GM13977 (cell line): ENCODE data around the gene ATP4B.

Source experiments
- DNase-seq: peaks from one replicate; pipeline ENCODE4 v3.0.0; 2012; ENCODE audit warnings: low spot score
- CTCF ChIP-seq: IDR thresholded peaks from 2 replicates; pipeline ENCODE4 v1.5.1; 2012; ENCODE audit warnings: mild to moderate bottlenecking, control low read depth; ENCODE audit not compliant: insufficient read depth; ENCODE audit errors: extremely low read depth, missing control alignments
- in situ Hi-C: fragments of 300-500 bp; cut with MboI; formaldehyde crosslinking; loops from one replicate; pipeline ENCODE4 v1.12.0; 2022; ENCODE audit warnings: low sequenced_read_pairs, low pct_unique_long_range_greater_than_20kb, mixed read lengths, inconsistent platforms; ENCODE audit not compliant: unreplicated experiment

Gene ATP4B

DNA sequence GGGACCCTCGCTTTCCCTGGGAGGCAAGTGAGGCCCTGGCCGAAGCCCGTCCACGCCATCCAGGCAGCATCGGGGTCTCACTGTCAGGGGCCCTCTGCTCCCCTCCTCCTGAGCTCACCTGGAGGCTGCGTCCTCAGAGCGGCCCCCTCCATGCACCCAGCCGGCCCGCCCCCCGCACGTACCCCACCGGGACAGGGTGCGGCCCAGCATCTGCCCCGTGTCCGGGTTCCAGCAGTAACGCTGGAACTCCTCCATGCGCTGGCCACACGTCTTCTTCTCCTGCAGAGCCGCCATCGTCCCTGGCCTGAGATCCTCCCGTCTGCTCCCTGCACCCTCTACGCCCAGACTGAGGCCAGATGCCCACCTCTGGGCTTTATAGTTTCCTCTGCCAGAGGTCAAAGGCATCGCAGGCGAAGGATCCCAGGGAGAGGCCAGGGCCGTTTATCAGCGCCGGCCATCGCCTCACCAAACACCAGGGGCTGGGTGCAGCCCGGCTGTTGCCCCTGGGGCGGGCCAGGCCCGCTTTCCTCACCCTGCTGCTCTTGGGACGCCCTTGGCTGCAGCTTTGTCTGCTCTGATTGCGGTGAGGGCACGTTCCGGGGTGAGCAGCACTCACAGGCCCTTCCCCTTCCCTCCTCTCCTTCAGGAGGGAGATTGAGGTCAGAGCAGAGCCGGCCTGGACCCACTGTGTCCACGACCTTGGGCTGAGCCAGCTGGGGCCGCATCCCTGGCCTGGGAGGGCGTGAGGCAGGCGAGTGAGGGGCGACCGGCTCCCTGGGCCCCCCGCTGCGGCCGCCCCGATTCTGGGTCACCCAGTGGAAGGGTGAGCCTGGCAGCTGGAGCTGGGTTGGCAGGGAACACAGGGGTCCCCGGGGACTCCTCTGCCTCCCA lies at the start of gene ATP4B:
TSS of gene ATP4B (minus strand) at position 348 of the 891 bp plus-strand sequence. CDS start at position 294, 54 bp downstream.
- no peak for TF ChIP-seq CTCF
- in situ Hi-C loops: no loop called here
- no peak for DNase-seq

- TF ChIP-seq CTCF: no peak
- no peak for DNase-seq
- in situ Hi-C loops: no loop called here
Observed at GRCh38 chr13:113672002-113672651, 14.1 kb upstream of the ATP4B start.

DNA sequence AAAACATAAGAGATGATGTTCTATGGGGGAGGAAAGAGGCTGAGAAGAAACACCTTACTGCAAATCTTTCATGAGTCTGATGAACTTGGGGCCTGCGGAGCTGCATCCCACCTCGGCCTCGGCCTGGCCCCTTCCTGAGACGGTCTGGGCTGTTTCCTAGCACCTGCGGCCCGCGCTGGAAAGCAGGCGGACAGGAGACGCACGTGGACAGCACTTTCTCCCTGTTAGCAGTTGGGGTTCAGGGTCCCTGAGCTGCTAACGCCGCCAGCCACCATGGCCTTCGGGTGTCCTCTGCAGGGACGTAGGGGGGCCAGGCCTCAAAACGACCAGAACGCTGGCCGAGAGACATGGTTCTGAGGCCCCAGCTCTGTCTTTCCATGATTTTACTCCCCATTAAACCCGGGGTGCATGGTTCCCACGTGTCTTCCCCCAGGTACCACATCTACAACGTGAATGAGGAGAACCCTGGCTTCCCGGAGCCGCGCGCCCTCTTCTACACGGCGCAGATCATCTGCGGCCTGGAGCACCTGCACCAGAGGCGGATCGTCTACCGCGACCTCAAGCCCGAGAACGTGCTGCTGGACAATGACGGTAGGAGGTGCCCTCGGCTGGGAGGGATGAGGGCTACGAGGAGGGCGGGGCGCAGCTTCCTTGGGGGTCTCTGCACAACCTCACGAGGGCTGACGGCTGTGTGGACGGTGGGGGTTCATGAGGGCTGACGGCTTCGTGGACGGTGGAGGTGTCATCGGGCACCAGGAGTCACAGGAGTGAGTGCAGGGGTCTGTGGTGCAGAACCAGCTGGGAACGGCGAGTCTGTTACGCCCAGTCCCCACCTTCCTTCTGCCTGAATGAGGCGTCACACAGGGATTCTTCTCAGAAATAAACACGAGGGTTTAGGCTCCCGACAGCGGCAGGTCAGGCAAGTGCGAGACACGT lies 13.3 kb upstream of the ATP4B start:
- TF ChIP-seq CTCF: no peak
- in situ Hi-C loops: no loop called here
- no peak for DNase-seq

DNA sequence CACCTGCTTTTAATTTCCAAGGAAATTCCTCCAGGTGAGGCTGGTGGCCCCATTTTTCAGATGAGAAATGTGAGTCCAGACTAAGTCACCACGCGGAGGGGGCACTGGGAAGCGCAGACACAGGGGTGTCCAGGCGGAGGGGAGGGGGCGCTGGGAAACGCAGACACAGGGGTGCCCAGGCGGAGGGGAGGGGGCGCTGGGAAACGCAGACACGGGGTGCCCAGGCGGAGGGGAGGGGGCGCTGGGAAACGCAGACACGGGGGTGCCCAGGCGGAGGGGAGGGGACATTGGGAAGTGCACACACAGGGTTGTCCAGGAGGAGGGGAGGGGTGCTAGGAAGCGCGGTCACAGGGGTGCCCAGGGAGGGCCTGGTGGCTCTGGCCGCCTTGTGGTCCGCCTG lies 12.5 kb upstream of the ATP4B start:
- TF ChIP-seq CTCF: no peak
- in situ Hi-C loops: no loop called here
- no peak for DNase-seq

GRCh38 chr13:113669755-113670341 lies 11.8 kb upstream of the ATP4B start:
- no peak for DNase-seq
- TF ChIP-seq CTCF: no peak
- in situ Hi-C loops: no loop called here

GRCh38 chr13:113669231-113669754 lies 11.3 kb upstream of the ATP4B start:
- no peak for TF ChIP-seq CTCF
- DNase-seq: no peak
- in situ Hi-C loops: no loop called here
